ENCODE measurements around the gene PGM2L1. TPM values are rescaled to one million over a fixed set of nuclear protein-coding genes. Genes with fewer than 3 reads are reported as not detected.
A peak's percentile ranks its signal among the peaks of the same experiment; 100 is the strongest.

PGM2L1 gene
- total and polyA plus RNA-seq, 2 experiments from 2014 or later, result 32.6 to 44.4 TPM

DNA sequence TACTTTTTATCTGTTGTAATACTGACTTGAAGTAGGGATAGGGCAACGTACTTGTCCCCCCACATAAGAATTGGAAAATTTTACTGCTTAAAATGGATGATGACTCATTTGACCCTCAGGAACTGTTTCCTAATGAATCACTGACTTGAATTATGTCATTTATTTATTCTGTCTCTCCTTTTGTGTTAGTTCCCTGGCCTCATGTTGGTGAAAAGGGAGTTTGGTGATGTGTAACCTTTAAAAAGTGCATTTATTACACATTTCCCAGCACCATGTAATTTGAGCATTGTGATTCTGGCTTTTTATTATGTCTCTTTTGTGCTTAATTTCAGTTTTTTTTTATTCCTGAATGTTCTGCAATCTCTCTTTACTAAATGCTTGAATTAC, 20.3 kb upstream of the PGM2L1 start:
- H3K27me3 Mint-ChIP-seq (ENCODE audit: insufficient read depth, low read depth, poor library complexity), result peaks cover 8% of the 10 kb centered on the region
- Histone ChIP-seq H3K4me3 (no peak overlapping the region), H3F3A (replicated peaks; ENCODE audit: low read depth) (no peaks in the 10 kb centered on the region), H3K79me2 (replicated peaks; ENCODE audit: insufficient read depth) (no peaks in the 10 kb centered on the region), H3K4me1 (ENCODE audit: insufficient read depth) (no peaks in the 10 kb centered on the region), H3K9me2 (ENCODE audit: insufficient read depth) (no peaks in the 10 kb centered on the region), H4K20me1 (replicated peaks; ENCODE audit: insufficient read depth) (no peaks in the 10 kb centered on the region; the same call in 1 of the 2 replicates), H3K27ac (ENCODE audit: low read depth) (no peak overlapping the region), H2AFZ (no peak overlapping the region), H3K36me3 (ENCODE audit: insufficient read depth) (no peaks in the 10 kb centered on the region), H3K27me3 (ENCODE audit: insufficient read depth) (no peaks in the 10 kb centered on the region), H3K4me2 (no peak overlapping the region)
- H3K36me3 Mint-ChIP-seq (ENCODE audit: low read depth), result no peaks in the 10 kb centered on the region
- H3K27ac Mint-ChIP-seq, result no peak overlapping the region
- H3K4me1 Mint-ChIP-seq, result peaks cover 5% of the 10 kb centered on the region; the same call in 2 of the 3 replicates
- TF ChIP-seq ZNF331 (CRISPR knock-in tag; IDR thresholded peaks at IDR 0.05; ENCODE audit: low read depth), result no peak
- TF ChIP-seq, protein P1, sequence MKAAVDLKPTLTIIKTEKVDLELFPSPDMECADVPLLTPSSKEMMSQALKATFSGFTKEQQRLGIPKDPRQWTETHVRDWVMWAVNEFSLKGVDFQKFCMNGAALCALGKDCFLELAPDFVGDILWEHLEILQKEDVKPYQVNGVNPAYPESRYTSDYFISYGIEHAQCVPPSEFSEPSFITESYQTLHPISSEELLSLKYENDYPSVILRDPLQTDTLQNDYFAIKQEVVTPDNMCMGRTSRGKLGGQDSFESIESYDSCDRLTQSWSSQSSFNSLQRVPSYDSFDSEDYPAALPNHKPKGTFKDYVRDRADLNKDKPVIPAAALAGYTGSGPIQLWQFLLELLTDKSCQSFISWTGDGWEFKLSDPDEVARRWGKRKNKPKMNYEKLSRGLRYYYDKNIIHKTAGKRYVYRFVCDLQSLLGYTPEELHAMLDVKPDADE (IDR thresholded peaks at IDR 0.05), result no peak
- TF ChIP-seq, protein P2, sequence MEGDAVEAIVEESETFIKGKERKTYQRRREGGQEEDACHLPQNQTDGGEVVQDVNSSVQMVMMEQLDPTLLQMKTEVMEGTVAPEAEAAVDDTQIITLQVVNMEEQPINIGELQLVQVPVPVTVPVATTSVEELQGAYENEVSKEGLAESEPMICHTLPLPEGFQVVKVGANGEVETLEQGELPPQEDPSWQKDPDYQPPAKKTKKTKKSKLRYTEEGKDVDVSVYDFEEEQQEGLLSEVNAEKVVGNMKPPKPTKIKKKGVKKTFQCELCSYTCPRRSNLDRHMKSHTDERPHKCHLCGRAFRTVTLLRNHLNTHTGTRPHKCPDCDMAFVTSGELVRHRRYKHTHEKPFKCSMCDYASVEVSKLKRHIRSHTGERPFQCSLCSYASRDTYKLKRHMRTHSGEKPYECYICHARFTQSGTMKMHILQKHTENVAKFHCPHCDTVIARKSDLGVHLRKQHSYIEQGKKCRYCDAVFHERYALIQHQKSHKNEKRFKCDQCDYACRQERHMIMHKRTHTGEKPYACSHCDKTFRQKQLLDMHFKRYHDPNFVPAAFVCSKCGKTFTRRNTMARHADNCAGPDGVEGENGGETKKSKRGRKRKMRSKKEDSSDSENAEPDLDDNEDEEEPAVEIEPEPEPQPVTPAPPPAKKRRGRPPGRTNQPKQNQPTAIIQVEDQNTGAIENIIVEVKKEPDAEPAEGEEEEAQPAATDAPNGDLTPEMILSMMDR (conservative IDR thresholded peaks at IDR 0.05; ENCODE audit: low read depth in 2 of 2), result no peak
- TF ChIP-seq ZNF114 (CRISPR knock-in tag; IDR thresholded peaks at IDR 0.05), result no peak
- TF ChIP-seq NANOG (IDR thresholded peaks at IDR 0.05; ENCODE audit: borderline replicate concordance), result no peak
- TF ChIP-seq CREB1 (CRISPR knock-in tag; IDR thresholded peaks at IDR 0.05; ENCODE audit: low read depth), result no peak
- no peak overlapping the region for H3K4me3 Mint-ChIP-seq
- ATAC-seq (no peak), DNase-seq (ENCODE audit: low spot score) (no peak)
- H3K9me3 Mint-ChIP-seq, result no peaks in the 10 kb centered on the region

DNA sequence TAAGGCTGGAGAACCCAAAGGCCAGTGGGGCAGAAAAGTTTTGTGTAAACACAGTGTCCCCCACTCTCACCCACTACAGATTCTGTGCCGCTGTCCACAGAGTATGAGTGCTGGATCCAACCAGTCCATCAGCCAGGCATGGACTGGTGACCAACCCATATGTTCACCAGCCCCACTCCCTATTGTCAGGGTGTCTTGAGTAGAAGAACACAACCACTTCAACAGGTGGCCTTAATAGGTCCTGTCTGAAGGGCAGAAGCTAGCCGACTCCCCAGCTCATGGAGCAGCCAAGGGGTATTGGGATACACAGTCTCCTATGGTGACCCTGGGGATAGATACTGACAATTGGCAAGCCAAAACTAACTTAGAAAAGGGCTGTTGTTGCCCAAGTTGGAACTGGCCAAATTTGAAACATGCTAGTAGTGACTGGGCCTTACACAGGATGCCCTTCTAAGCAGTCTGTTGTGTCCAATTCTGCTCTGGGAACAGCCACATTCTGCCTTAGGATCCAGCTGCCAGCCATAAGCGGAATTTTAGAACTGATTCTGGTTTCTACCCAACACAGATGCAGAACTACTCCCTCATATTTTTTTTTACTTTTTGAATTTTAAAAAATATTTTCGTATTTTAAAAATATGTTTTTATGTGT, 19.8 kb upstream of the PGM2L1 start:
- H3K9me2 ChIP-seq (ENCODE audit: insufficient read depth), result no peaks in the 10 kb centered on the region
- no peak overlapping the region for H3K27ac ChIP-seq (ENCODE audit: low read depth)
- no peaks in the 10 kb centered on the region for H3K36me3 Mint-ChIP-seq (ENCODE audit: low read depth)
- H3K9me3 Mint-ChIP-seq, result no peaks in the 10 kb centered on the region
- DNase-seq (ENCODE audit: low spot score), result no peak
- no peak overlapping the region for H3K4me3 ChIP-seq
- no peak overlapping the region for H3K4me3 Mint-ChIP-seq
- H3K27ac Mint-ChIP-seq, result peak overlapping the region; percentile 5; the same call in 1 of the 2 replicates
- peaks cover 7% of the 10 kb centered on the region; the same call in 2 of the 3 replicates for H3K4me1 Mint-ChIP-seq
- H3K27me3 Mint-ChIP-seq (ENCODE audit: insufficient read depth, low read depth, poor library complexity), result peaks cover 9% of the 10 kb centered on the region
- H3K79me2 ChIP-seq (replicated peaks; ENCODE audit: insufficient read depth), result no peaks in the 10 kb centered on the region
- TF ChIP-seq, protein P2 (conservative IDR thresholded peaks at IDR 0.05; ENCODE audit: low read depth in 2 of 2), result no peak
- TF ChIP-seq, protein P1 (IDR thresholded peaks at IDR 0.05), result no peak
- no peak for TF ChIP-seq EZH2 (IDR thresholded peaks at IDR 0.05; ENCODE audit: low read depth, unreplicated experiment)
- TF ChIP-seq, protein P3, sequence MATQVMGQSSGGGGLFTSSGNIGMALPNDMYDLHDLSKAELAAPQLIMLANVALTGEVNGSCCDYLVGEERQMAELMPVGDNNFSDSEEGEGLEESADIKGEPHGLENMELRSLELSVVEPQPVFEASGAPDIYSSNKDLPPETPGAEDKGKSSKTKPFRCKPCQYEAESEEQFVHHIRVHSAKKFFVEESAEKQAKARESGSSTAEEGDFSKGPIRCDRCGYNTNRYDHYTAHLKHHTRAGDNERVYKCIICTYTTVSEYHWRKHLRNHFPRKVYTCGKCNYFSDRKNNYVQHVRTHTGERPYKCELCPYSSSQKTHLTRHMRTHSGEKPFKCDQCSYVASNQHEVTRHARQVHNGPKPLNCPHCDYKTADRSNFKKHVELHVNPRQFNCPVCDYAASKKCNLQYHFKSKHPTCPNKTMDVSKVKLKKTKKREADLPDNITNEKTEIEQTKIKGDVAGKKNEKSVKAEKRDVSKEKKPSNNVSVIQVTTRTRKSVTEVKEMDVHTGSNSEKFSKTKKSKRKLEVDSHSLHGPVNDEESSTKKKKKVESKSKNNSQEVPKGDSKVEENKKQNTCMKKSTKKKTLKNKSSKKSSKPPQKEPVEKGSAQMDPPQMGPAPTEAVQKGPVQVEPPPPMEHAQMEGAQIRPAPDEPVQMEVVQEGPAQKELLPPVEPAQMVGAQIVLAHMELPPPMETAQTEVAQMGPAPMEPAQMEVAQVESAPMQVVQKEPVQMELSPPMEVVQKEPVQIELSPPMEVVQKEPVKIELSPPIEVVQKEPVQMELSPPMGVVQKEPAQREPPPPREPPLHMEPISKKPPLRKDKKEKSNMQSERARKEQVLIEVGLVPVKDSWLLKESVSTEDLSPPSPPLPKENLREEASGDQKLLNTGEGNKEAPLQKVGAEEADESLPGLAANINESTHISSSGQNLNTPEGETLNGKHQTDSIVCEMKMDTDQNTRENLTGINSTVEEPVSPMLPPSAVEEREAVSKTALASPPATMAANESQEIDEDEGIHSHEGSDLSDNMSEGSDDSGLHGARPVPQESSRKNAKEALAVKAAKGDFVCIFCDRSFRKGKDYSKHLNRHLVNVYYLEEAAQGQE (IDR thresholded peaks at IDR 0.05; ENCODE audit: unreplicated experiment), result peak; percentile 62
- TF ChIP-seq ZNF331 (CRISPR knock-in tag; IDR thresholded peaks at IDR 0.05; ENCODE audit: low read depth), result no peak
- TF ChIP-seq EZH2phosphoT487 (IDR thresholded peaks at IDR 0.05; ENCODE audit: unreplicated experiment), result no peak
- peak; percentile 26; the same call in 2 of the 3 replicates for ATAC-seq
- H3F3A ChIP-seq (replicated peaks; ENCODE audit: low read depth), result no peaks in the 10 kb centered on the region
- no peaks in the 10 kb centered on the region; the same call in 1 of the 2 replicates for H4K20me1 ChIP-seq (replicated peaks; ENCODE audit: insufficient read depth)
- 0 out of 2 replicates have a peak, but pooled peaks cover 2% of the 10 kb centered on the region for H3K4me1 ChIP-seq (ENCODE audit: insufficient read depth)
- H2AFZ ChIP-seq, result no peak overlapping the region
- no peak overlapping the region for H3K4me2 ChIP-seq
- no peaks in the 10 kb centered on the region for H3K27me3 ChIP-seq (ENCODE audit: insufficient read depth)
- H3K36me3 ChIP-seq (ENCODE audit: insufficient read depth), result no peaks in the 10 kb centered on the region
